Stimulated activated CD8-positive, alpha-beta memory T cell treated with anti-CD3 and anti-CD28 coated beads, Interleukin-4, amount 100 ng/mL, for 24 hours (primary cell): ENCODE results near the gene PLB1.
A peak's percentile ranks its signal among the peaks of the same experiment; 100 is the strongest.

Experiments
- DNase-seq: peaks from one replicate; pipeline ENCODE4 v3.0.0-alpha.2; 2020; ENCODE audit warnings: low read depth

The PLB1 gene

DNA sequence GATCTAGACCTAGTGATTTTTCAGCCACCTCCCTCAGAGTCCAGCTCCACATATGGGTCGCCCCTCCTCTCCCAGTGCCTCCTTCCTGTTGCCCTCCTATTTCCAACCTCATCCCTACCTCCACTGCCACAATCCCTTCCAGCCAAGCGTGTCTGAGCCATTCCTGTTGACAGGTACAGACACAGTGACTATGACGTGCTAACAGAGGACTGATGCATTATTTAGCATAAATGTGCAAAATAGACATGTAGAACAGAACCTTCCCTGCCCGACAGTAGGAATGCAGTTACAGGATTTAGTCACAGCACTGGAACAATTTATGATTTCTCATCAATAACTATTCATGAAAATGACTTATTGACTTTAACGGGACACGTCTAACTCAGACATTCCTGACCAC is 171.4 kb downstream of the PLB1 start:
- no peak for DNase-seq

DNA sequence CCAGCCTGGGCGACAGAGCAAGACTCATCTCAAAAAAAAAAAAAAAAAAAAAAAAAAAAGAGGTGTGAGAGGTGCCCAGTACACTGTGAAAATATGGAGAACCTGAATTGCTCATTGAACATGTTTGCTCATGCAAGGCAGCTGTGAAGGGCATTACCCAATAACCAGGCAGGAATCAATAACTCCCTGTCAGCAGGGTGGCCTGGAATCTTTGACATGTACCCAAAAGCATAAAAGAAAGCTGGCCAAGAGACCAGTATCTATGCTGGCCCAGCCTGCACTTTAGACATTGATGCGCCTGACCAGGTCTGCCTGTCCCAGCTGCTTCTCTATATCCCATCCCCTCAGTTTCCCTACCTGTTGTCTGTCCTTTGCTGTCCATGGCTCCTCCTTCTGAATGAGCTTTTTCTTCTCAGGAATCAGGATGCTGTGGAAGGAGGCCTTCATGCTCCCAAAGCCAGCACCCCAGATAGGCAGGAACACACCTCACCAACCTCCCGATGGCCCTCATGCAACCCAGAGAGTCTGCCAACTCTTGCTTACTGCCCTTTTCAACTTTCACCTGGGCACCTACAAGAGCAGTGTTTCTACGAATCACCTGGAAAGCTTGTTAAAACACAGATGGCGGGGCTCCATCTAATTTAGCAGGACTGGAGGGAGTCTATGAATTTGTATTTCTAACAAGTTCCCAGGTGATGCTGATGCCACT is 172.4 kb downstream of the PLB1 start:
- DNase-seq: no peak

DNA sequence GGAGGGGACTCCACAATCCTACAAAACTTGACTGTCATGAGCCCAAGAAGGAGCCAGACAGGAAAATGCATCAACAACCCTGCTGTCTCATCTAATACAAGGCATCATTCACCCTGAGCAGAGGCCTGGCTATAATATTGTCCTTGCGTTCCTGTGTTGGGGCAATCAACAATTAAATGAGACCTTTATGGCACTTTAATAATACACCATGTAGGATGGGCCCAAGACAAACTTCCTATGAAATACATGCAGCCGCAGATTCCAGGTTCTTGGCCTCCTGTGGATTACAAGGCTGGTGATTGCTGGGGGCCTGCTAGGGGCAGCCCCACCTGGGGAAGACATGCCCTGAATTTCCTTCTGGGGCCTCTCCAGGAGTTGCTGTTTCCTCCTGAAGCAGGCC is 173.0 kb downstream of the PLB1 start:
- DNase-seq: no peak

DNA sequence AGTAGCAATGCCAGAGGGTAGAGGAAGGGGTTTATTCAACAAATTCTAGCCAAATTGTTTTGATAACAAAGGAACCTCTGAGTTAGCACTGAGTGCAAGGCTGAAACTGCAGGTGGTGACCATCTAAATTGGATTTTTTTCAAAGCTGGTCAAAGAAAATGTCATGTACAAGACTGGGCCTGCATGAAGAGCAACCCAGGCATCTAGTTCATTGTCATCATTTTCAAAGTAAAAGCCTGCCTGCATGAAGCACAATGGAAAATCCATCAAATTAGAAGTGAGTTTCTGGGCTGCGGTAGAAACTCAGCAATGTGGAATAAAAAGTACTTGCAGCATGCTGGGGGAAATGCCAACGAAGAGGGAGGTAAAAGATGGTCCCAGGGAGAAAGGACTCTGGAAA is 175.0 kb downstream of the PLB1 start:
- no peak for DNase-seq

DNA sequence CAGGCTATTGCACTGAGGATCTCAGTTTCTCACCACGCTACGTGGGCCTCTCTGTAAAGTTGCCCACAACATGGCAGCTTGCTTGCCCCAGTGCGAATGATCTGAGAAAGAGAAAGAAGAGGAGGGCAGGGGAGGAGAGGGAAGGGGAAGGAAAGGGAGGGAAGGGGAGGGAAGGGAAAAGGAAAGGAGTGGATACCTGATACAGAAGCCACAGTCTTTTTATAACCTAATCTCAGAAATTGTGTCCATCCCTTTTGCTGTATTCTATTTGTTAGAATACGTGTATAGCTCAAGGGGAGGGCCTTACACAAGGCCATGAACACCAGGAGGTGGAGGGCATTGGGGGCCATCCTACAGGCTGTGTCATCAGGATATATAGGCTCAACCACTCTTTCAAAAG is 177.5 kb downstream of the PLB1 start:
- DNase-seq: no peak

DNA sequence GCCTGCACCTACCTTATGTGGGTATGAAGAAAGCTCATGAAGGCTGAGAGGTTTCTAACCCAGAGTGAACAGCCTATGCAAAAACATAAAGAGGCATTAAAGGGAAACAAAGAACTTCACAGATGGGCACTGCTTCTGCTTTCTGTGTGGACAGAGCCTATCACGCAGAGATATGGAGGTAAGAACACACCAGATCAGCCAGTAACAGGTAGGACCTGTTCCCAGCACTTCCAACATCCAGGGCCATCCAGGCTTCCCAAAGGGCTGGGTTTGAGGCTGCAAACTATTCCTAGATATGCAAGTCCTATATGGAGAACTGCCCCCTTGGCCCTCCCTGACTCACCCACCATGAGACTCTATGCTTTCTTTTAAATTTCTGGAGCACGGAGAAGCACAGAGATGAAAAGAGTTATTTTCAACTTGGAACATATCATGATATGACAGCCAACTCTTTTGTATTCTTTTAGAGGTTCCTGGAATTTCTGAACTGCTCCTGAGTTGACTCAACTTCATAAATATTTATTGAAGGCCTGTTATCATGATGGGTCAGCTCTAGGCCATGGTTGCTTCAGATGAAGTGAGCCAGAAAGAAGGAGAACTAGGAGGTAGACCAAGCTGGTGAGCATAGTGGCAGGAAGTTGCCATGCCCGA is 178.3 kb downstream of the PLB1 start:
- DNase-seq: no peak

DNA sequence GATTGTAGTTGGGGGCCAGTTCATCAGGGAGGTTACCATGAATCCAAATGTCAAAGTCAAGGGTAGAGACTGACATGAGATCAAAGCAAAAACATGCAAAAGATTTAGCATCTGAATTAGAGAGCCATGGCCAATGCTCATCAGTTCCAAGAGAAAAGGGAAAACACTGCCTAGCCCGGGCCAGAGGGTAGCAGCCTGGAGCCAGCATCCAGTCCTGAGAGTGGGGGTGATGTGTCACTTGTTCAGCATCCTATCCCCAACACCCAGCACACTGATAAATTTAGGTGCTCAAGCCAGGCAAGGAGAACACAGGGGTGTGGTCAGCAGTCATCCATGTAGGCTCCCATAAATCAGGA is 178.8 kb downstream of the PLB1 start:
- no peak for DNase-seq

DNA sequence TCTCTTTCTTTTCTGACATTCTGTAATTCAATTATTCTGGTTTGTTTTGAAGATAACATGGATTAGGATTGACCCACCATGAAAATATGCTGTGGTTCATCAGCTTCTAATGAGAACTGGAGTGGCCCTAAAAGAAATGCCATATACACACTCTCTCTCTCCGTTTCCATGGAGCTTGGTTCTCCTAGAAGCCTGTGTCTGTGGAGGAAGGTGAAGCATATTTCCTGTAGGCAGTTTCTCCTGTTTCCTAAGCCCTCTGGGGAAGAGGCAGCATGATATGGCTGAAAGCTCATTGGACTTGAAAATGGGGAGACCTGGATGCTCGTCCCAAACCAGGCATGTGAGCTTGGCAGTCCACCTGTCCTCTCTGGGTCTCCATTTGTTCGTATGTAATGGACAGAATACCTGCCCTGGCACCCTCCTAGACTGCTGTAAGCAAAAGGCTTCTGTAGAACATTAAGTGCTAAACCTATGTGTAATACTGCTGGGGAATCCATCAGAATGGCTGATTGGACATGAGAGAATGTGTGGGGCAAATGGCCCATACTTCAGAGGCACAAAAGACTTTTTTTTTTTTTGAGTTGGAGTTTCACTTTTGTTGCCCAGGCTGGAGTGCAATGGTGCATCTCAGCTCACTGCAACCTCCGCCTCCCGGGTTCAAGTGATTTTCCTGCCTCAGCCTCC is 180.4 kb downstream of the PLB1 start:
- no peak for DNase-seq

DNA sequence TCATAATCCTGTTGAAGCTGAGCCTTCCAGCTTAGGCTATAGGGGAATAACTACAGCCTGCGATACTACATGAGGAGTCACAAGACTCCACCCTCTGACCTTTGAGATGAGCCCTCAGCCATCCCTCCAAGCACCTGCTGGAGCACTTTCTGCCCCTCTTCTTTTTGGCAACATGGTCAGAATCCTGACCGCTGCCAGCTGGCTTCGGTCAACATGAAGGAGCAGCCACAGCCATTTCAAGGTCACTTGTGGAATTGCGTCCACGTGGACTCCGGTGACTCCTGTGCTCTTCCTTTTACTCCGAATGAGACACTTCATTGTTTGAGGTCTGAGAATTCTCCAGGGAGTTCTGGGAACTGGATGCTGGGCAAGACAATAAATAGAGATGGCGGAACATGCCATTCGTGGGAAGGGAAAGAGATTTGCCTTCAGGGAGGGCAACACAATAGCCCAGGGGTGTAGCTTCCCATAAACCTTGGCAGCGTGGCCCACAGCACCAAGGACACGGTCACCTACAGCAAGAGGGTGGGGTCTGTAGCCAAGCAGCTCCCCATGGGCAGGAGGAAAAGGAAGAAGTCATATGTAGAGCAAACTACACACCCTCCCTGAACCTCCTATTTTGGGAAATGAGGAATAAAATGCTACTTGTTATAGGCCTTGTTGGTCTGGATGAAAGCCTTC is 182.5 kb downstream of the PLB1 start:
- no peak for DNase-seq

DNA sequence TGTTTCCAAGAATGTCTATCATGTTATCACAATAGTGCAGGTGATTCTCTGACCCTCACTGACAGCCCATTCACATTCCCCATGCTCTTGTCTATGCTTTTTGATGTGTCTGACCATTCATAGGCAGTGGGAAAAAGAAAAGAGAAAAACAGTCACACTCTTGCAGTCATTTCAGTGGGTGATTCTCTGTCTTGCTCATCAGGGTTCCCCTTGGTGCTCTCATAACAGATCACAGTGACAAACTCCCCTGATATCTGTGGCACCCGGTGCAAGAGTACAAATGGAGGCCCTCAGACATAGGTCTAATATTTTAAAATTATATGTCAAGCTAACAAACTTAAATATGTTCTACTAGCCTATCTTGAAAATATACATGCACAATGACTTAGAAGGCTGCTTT is 183.1 kb downstream of the PLB1 start:
- no peak for DNase-seq

DNA sequence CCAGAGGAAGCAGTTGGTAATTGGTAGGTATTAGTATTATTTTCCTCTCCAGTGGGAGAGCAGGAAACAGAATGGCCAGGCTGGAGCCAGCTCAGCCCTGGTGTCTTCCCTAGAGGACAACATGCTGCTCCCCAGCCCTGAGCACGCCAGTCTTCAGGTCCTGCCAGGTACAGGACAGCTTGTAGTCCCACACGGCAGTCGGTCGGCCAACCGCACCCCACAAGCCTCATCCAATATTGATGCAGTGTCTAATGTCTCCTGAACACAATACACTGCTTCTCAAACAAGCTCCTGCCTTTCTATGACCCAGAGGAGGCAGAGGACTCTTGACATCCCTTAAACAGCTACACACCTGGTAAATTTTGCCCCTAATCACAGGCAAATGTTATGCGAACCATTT is 184.8 kb downstream of the PLB1 start:
- no peak for DNase-seq

DNA sequence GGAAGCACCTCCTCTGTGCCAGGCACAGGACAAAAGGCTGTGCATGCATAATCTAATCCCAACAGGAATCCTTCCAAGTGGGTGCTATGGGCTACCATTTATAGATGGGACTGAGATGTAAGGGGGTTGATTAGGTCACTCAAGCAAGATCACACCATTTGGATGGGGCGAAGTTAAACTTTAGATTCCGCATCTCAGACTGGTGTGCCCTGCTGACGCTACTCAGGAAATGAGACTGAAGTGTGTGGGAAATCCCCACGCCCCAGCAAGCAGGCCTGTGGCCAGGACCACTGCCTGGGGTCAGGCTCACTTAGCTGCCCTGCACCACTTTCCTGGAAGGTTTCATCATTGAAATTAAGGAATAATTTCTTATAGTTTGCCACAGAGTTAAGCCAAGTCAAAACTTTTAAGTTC is 185.3 kb downstream of the PLB1 start:
- DNase-seq: peak; percentile 40

DNA sequence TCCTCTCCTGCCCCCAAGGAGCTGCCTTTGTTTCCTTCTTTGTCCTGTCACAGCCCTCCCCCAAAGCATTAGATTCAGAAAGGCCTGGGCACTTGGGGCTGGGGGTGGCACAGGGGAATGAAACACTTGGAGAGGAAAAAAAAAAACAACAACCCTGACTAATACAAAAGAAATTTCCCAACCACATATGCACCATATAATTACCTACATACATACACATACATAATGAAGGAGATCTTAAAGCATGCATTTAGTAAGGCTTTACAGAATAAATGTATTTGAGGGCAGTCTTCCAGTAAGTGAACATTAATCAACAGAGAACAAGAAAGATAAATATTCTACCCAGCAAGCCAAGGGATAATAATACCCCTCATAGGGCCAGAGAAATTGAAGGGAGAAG is 185.7 kb downstream of the PLB1 start:
- peak; percentile 4 for DNase-seq

DNA sequence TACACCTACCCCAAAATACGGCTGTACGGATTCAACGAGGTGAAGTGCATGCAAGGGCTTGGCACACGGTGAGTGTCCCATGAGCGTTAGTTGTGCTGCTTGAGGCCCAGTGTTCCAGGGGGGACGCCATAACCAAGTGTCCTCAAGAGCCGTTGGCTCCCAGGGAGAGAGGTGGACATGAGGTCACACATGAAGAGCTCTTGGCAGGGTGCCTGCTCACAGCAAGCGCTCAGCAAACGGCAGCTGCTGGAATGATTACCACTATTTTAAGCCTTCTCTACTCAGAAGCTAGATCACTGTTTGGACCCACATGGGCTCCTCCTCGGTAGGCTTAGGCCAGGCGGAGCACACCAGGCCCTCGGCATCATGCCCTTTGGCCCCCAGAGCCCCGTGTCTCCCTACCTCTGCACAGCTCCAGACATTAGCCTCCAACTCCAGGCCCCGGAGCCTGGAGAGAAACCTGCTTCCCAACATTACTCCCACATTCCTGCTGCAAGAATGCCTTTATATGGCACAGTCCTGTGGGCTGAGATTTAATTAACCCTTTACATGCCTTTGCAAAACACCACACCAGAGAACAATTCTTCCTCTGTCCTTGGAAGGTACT is 187.3 kb downstream of the PLB1 start:
- DNase-seq: no peak

DNA sequence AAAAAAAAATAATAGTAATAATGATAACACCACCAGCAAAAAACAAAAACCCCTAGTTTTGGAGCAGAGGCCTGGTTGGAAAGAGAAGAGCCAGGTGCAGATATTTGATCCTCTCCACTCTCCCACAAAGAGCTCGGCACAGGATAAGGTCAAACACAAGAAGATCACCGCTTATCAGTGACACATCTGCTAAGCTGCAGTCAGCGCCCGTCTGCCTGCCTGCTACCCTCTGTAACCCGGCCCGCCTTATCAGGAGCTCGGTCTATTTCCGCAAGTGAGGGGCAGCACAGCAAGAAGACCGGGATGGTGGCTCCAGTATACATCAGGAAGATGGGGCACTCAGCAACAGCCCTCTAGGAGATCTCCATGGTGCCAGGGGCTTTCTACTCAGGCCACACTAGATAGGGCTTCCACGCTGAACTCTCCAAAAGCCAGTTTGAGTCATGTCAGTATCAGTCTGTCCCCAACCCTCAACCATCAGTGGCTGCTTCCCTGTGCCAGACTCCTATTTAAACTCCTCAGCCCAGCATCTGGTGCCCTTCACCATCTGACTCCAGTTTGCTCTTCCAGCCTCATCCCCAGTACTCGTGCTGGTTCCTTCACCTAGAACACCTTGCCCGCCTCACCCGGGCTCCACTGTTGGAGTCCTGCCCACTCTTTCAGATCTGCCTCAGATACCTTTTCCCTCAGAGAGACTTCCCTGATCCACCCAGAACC is 188.4 kb downstream of the PLB1 start:
- no peak for DNase-seq

DNA sequence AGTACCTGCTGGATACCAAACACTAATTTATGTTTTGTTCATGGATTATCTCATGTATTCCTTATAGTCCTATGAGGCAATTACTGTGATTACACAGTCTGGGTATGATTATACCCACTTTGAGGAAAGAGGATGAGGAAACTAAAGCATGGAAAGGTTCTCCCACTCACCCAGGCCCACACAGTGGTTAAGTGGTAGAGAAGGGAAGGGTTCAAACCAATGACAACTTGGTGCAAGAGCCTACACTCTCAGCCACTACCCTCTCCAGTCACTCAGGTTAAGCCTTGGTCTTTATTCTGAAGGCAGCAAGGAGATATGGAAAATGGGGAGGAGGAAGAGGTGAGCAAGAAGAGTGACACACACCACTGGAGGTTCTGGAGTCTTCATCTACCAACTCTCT is 191.3 kb downstream of the PLB1 start:
- DNase-seq: no peak

DNA sequence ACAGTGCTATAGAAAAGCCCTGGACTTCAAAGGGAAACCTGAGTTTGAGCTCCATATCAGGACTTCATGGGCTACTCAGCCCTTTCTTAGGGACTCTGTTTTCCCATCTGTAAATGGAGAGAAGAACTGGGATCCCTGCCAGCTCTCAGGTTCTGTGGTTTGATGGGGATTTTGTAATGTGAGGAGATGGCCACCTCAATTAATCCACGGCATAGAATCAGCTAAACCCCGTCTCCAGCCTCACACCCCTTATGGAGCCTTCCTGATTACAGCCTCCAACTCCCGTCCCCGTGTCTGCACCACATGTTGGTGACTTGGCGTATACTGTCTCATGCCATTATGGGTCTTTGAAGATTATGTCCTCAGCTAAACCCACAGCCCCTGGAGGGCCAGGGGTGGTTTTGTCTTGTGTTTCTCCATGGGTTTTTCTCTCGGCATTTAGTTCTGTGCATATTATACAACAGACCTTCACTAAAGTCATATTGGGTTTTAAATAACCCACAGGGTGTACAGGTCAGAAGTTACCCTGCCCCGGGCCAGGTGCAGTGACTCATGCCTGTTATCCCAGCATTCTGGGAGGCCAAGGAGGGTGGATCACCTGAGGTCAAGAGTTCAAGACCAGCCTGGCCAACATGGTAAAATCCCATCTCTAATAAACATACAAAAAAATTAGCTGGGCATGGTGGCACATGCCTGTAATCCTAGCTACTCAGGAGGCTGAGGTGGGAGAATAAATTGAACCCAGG is 192.0 kb downstream of the PLB1 start:
- no peak for DNase-seq

DNA sequence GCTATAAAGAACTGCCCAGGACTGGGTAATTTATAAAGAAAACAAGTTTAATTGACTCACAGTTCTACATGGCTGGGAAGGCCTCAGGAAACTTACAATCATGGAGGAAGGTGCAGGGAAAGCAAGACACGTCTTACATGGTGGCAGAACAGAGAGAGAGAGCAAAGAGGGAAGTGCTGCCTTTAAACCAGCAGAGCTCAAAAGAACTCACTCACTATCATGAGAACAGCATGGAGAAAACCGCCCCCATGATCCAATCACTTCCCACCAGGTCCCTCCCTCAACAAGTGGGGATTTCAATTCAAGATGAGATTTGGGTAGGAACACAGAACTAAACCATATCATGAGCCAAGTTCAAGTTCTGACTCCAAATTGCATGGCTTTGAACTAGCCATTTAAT is 193.0 kb downstream of the PLB1 start:
- no peak for DNase-seq

DNA sequence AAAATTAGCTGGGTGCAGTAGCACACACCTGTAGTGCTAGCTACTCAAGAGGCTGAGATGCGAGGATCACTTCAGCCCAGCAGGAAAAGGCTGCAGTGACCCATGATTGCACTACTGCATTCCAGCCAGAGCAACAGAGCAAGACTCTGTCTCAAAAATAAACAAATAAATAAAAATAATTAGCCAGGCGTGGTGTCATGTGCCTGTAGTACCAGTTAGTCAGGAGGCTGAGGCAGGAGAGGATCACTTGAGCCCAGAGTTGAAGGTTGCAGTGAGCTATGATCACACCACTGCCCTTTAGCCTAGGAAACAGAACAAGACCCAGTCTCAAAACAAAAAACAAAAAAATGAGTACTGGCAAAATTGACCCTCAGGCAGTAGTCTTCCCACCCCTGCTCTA is 193.9 kb downstream of the PLB1 start:
- no peak for DNase-seq

DNA sequence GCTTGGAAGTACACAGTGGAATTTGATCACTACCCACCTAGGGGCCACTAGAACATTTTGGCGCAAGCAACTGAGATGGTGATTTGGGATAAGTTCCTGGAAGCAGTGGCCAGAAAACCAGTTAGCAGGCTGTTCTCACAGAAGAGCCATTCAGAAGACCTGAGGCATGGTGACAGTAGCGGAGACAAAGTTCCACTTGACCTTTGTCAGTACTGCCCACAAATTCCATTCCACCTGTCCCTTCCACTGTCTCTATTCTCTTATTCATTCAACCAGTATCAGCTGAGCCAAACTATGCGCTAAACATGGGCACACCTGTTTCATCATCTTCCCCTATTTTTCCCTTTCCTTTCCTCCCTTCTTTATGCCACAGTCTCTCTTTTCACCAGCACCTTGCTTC is 196.6 kb downstream of the PLB1 start:
- DNase-seq: no peak

DNA sequence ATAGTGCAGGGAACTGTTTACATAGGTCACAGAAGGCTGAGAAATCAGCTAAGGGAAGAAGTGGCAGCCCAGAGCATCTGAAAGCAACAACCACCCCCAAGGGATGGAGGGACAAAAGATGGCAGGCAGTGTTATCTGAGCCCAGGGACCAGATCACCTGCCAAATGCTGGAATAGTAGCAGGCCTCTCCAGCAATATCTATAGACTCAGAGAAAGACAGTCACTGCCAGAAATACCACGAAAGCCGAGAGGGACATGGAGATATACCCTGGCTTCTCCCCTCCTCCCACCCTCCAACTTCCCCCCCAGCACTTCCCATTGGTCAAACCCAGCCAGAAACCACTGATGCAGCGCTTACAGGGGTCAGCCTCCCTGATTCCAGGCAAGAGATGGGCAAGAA is 197.4 kb downstream of the PLB1 start:
- DNase-seq: no peak
